IPS DF 6.9 (cell line): ENCODE data around the gene LNX2.

Experiments
- DNase-seq: peaks from one replicate; pipeline ENCODE4 v3.0.0-alpha.2; 2013; ENCODE audit warnings: low read depth, low spot score
- H3K27ac ChIP-seq: one replicate; pipeline ENCODE4 v1.5.1; 2013; ENCODE audit warnings: low read length, control low read depth
- H3K27me3 ChIP-seq: 2 replicates; pipeline ENCODE4 v1.6.1; 2013; ENCODE audit warnings: mild to moderate bottlenecking, low read length; ENCODE audit not compliant: control insufficient read depth, insufficient read depth
- H3K36me3 ChIP-seq: 2 replicates; pipeline ENCODE4 v1.6.1; 2013; ENCODE audit warnings: low read length; ENCODE audit not compliant: control insufficient read depth, insufficient read depth
- H3K4me1 ChIP-seq: 2 replicates; pipeline ENCODE4 v1.6.1; 2013; ENCODE audit warnings: low read length; ENCODE audit not compliant: control insufficient read depth, insufficient read depth
- H3K4me3 ChIP-seq: 2 replicates; pipeline ENCODE4 v1.5.1; 2013; ENCODE audit warnings: mild to moderate bottlenecking, low read length
- H3K9me3 ChIP-seq: 2 replicates; pipeline ENCODE4 v1.6.1; 2013; ENCODE audit warnings: low read length, inconsistent platforms; ENCODE audit not compliant: control insufficient read depth, insufficient read depth
- WGBS: extraction: QIAGEN DNeasy Blood & Tissue Kit; methylation state at CpG from one replicate; pipeline ENCODE4 v1.1.7; 2013; ENCODE audit warnings: mixed read lengths, missing lambda C conversion rate; ENCODE audit not compliant: insufficient read length, insufficient coverage; 5-methylcytosine and 5-hydroxymethylcytosine counted together

LNX2 gene

DNA sequence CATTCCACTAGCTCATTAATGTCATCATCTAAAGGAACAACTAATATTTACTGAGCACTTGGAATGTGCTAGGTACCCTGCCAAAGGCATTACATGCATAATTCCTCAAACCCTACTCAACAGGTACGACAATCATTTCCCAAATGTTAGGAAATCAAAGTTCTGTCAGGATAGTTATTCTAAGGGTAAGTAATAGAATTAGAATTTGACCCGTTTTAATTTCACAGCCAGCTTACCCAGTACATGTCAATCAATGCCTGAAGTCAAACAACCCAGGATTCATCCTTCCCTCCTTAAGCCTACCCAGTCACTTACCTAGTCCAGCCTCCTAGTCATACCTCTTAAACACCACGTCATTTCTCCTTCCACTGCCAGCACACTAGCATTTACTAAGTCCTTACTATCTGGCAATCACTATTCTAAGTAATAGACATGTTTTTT lies 2.4 kb downstream of the LNX2 start:
- H3K4me3 ChIP-seq = no peak overlapping the region
- no CpG with 5 or more reads among the region's 3 CpGs for WGBS
- H3K9me3 ChIP-seq = no peaks in the 10 kb centered on the region
- DNase-seq = no peak
- no peak overlapping the region for H3K27ac ChIP-seq
- H3K4me1 ChIP-seq = 0 out of 2 replicates have a peak, but pooled peaks cover 2% of the 10 kb centered on the region
- H3K36me3 ChIP-seq = no peaks in the 10 kb centered on the region; the same call in 1 of the 2 replicates
- H3K27me3 ChIP-seq = no peaks in the 10 kb centered on the region

DNA sequence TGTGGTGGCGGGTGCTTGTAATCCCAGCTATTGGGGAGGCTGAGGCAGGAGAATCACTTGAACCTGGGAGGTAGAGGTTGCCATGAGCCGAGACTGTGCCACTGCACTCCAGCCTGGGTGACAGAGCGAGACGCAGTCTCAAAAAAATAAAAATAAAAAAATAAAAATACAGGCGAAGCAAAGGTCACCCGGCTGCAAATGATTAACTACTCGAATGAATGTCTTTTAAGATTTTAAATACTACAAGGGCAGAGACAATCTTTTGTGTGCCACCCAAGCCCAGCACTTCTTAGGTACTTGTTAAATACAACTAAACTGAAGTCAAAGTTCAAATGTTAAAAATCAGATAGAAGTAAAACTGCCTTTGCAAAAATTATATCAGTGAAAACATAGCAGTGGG lies 6.7 kb downstream of the LNX2 start:
- Histone ChIP-seq H3K4me3 (no peak overlapping the region), H3K4me1 (0 out of 2 replicates have a peak, but pooled peaks cover 2% of the 10 kb centered on the region), H3K27ac (no peak overlapping the region), H3K27me3 (no peaks in the 10 kb centered on the region), H3K9me3 (no peaks in the 10 kb centered on the region), H3K36me3 (no peaks in the 10 kb centered on the region)
- no CpG with 5 or more reads among the region's 7 CpGs for WGBS
- DNase-seq = no peak

DNA sequence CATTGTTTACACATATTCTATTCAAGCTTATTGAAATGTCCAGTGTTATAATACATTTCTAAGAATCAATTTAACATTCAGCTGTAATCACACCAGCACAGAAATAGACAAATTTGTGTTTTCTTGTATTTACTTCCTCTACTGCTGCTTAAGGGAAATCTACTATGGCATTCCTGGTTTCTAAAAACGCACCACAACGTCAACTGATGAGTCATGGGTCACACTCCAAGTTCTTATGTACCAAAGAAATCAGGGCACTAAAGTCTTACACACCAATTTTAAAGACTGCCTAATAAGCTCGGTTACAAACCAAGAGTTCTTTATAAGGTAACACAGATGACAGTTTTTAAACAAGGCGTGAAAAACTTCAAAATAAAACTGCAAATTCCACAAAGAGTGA lies 13.2 kb downstream of the LNX2 start:
- H3K36me3 ChIP-seq = no peaks in the 10 kb centered on the region
- WGBS = no CpG with 5 or more reads among the region's 4 CpGs
- H3K27ac ChIP-seq = no peak overlapping the region
- no peak overlapping the region for H3K4me3 ChIP-seq
- no peak for DNase-seq
- H3K9me3 ChIP-seq = no peaks in the 10 kb centered on the region
- H3K4me1 ChIP-seq = no peaks in the 10 kb centered on the region
- no peaks in the 10 kb centered on the region for H3K27me3 ChIP-seq

DNA sequence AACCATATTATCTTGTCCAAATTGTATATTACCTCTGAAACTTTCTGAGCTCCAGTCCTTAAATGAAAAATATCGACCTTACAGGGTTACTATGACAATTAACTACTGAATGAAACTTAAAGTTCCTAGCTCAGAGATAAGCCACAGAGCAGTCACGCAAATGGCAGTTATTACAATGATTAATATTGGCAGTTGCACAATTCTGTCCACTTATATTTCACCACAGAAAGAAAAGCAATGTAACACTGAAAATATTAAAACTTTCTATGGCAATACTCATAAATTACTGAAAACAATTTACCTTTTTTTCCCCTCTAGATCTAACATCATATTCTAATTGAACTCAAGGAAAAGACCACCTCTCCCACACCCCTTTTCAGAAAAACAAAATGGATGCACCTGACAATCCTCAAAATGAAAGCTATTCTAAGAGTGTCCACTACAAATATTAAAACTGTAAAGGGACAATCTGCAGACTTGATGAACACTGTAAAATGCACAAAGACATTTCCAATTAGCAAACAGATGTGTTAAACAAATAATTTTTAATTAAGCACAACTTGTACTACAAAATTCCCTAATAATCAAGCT lies 14.6 kb downstream of the LNX2 start:
- H3K4me1 ChIP-seq = no peaks in the 10 kb centered on the region
- no peak for DNase-seq
- no CpG with 5 or more reads among the region's 2 CpGs for WGBS
- no peaks in the 10 kb centered on the region for H3K9me3 ChIP-seq
- no peak overlapping the region for H3K4me3 ChIP-seq
- no peak overlapping the region for H3K27ac ChIP-seq
- no peaks in the 10 kb centered on the region for H3K27me3 ChIP-seq
- no peaks in the 10 kb centered on the region for H3K36me3 ChIP-seq

DNA sequence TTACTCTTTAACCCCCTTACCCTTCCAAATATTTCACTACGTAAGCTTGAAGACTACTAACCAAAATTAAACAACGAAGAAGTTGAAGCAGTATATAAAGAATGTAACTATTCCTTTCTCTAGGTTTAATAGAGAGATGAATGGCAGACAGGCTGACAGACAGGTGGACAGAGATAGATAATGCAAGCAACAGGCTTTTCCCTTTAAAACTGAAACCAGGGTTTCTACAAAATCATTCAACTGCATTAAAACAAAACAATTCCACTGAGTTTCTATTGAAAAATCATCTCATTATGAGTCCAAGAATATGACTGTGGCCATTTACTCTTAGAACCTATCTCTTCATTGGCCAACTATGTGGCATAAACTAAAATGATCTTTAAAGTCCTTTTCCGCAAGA lies 15.2 kb downstream of the LNX2 start:
- H3K9me3 ChIP-seq = no peaks in the 10 kb centered on the region
- no peaks in the 10 kb centered on the region for H3K36me3 ChIP-seq
- no peak overlapping the region for H3K4me3 ChIP-seq
- no peaks in the 10 kb centered on the region for H3K27me3 ChIP-seq
- no peak overlapping the region for H3K27ac ChIP-seq
- H3K4me1 ChIP-seq = no peaks in the 10 kb centered on the region
- no peak for DNase-seq
- WGBS = 100% methylated on average over 2 of the region's 3 CpGs

DNA sequence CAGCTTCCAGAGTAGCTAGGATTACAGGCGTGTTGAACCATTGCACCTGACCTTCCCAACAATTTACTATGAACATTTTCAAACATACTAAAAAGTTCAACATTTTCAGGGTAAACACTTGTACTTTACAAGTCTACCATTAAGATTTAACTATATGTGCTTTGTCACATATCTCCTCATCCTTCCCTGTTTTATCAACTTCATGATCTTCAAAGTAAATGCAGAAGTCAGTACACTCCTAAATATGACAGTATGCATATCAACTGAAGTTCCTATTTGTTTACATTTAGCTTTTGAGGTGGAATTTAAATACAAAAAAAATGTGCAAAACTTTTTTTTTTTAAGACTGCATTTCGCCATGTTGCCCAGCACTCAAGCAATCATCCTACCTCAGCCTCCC lies 18.5 kb downstream of the LNX2 start:
- no peak overlapping the region for H3K4me3 ChIP-seq

DNA sequence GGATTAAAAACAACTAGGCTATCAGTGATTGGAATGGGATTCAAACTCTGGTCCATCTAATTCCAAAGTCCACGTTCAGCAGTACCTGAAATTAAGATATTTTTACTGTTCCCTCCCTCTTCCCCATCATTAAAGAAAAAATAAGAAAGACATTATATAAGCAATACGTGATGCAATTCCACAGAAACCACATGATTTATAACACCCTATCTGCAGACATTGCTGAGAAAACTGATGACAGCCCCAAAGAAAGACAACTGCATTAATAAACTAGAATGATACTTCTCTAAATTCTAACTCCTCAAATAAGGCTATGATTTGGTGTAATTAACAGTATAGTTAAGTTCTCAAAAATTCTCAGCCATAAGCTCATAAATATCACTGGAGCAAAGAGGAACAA lies 19.1 kb downstream of the LNX2 start:
- no peak for DNase-seq
- Histone ChIP-seq H3K4me1 (no peaks in the 10 kb centered on the region), H3K27ac (no peak overlapping the region), H3K4me3 (no peak overlapping the region), H3K9me3 (no peaks in the 10 kb centered on the region), H3K36me3 (no peaks in the 10 kb centered on the region), H3K27me3 (no peaks in the 10 kb centered on the region)
- WGBS = no CpG with 5 or more reads among the region's 2 CpGs

More for the DNA sequence above, 18.5 kb downstream of the LNX2 start:
- no peak for DNase-seq
- no peak overlapping the region for H3K27ac ChIP-seq
- H3K9me3 ChIP-seq = no peaks in the 10 kb centered on the region
- no peaks in the 10 kb centered on the region for H3K4me1 ChIP-seq
- no peaks in the 10 kb centered on the region for H3K27me3 ChIP-seq
- no CpG with 5 or more reads among the region's 2 CpGs for WGBS
- H3K36me3 ChIP-seq = no peaks in the 10 kb centered on the region

DNA sequence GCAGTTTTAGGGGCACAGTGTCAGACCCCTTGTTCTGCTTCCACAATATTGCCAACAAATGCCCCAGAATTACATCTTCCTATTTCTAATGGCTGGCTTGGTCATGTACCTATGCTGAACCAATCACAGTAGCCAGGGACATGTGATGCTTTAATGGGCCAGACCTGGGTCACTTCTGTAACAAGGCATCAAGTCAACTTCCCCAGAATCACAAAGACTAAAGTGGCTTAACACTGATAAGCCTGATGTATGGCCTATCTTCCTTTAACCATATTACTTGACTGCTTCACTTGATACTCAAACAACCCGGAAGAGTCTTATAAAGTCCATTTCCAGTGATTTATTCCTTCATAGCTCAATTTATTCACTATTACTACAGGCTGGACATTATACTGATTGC lies 19.6 kb downstream of the LNX2 start:
- H3K36me3 ChIP-seq = no peaks in the 10 kb centered on the region
- no CpG with 5 or more reads among the region's 1 CpG for WGBS
- H3K4me3 ChIP-seq = no peak overlapping the region
- H3K27ac ChIP-seq = no peak overlapping the region
- H3K9me3 ChIP-seq = no peaks in the 10 kb centered on the region
- no peaks in the 10 kb centered on the region for H3K27me3 ChIP-seq
- H3K4me1 ChIP-seq = no peaks in the 10 kb centered on the region
- DNase-seq = no peak

DNA sequence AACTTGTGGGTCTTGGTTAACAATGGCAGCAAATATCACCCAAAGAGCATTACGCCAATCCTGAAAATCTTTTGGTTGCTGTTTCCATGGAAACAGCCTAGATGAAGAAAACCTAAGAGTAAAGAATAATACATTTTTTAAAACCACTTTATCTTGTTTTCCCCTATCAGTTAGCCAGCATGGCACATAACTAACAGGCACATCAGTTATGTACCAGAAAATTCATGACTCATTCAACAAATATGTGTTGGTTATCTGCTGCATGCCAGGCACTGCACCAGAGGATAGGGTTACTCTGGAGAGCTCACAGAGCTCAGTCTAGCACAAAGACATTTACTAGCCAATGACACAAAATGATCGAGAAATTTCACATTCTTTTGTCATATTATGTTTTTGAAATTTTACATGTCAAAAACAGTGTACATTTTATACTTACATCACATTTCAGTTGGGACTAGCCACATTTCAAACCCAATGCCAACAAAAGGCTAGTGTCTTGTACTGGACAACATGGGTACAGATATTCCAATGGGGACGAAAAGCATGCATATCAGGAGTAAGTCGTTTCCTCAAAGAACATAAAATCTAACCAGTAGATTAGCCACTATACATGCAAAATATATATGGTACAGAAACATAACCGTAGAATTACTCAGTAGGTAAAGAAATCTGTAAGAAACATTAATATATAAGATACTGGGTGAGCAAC lies 20.3 kb downstream of the LNX2 start:
- no peaks in the 10 kb centered on the region for H3K4me1 ChIP-seq
- H3K4me3 ChIP-seq = no peak overlapping the region
- H3K27ac ChIP-seq = no peak overlapping the region
- no peaks in the 10 kb centered on the region for H3K27me3 ChIP-seq
- no peaks in the 10 kb centered on the region for H3K9me3 ChIP-seq
- no peak for DNase-seq
- no peaks in the 10 kb centered on the region for H3K36me3 ChIP-seq
- no CpG with 5 or more reads among the region's 5 CpGs for WGBS

DNA sequence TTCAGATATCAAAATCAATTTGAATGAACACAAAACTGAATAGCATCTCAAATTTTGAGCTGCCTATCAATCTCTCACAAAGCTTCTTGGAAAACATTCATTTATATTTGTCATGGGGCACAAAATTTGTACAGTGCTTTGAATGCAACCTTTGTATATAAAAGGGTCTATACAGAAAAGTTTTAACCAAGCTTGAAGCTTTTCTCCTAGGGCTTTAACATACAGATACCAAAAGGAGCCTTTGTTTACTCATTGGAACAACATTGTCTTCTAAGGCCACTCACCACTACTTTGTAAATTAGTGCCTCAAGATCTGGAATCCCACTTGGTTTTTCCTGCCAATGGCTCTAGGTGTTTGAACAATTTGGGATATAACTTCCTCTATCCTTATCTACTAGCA lies 21.2 kb downstream of the LNX2 start:
- no peak overlapping the region for H3K27ac ChIP-seq

More for the DNA sequence above, 21.2 kb downstream of the LNX2 start:
- Histone ChIP-seq H3K36me3 (no peaks in the 10 kb centered on the region), H3K4me1 (no peaks in the 10 kb centered on the region), H3K27me3 (no peaks in the 10 kb centered on the region), H3K9me3 (no peaks in the 10 kb centered on the region), H3K4me3 (no peak overlapping the region)
- no peak for DNase-seq
